B cell (primary cell): ENCODE measurements around the gene ILK. TPM values are rescaled to one million over a fixed set of nuclear protein-coding genes. Genes with fewer than 3 reads are reported as not detected.

Source experiments
- ATAC-seq: fragments of 200-7000 bp; cut with Tn5 transposase; one replicate; pipeline ENCODE4 v1.10.0; 2021; ENCODE audit warnings: low read depth, mild to moderate bottlenecking, moderate number of reproducible peaks, moderate library complexity
- CTCF ChIA-PET: fragments of 350-600 bp; sonication (Branson Sonifier 250); formaldehyde crosslinking; loops from one replicate; lab custom pipeline; 2021; ENCODE audit warnings: antibody characterized with exemption, inconsistent platforms; lab: Charles Lee
- POLR2A ChIA-PET: fragments of 350-600 bp; sonication (Branson Sonifier 250); formaldehyde crosslinking; loops from one replicate; lab custom pipeline; 2021; ENCODE audit warnings: antibody characterized with exemption; lab: Charles Lee
- DNase-seq: peaks from one replicate; pipeline ENCODE4 v3.0.0; 2013
- H2AFZ ChIP-seq: 2 replicates; pipeline ENCODE4 v1.6.1; 2012; ENCODE audit warnings: mild to moderate bottlenecking, low read depth, low read length; ENCODE audit not compliant: insufficient read depth, poor library complexity, severe bottlenecking
- H3K27ac ChIP-seq, 2 donors: 1 replicate in 1 of 2; 2 replicates in 1 of 2; pipeline ENCODE4 v1.5.1; 2012 to 2013; ENCODE audit warnings: low read length in 2 of 2, mild to moderate bottlenecking in 2 of 2, moderate library complexity in 1 of 2
- H3K27me3 ChIP-seq, 4 experiments: fragments of 200-600 bp in 1 of 4; sonication (generic) in 1 of 4; replicated peaks in 1 of 4; 1 replicate in 2 of 4; 2 replicates in 2 of 4; pipeline versions ENCODE4 v1.6.1 to v1.7.0; 2013 to 2016; ENCODE audit warnings: low read length in 3 of 4, mild to moderate bottlenecking in 2 of 4, mixed read lengths in 1 of 4, moderate library complexity in 1 of 4; ENCODE audit not compliant: insufficient read depth in 4 of 4, control insufficient read depth in 3 of 4; ENCODE audit errors: control extremely low read depth in 1 of 4
- H3K36me3 ChIP-seq, 2 experiments: replicated peaks in 1 of 2; 1 replicate in 1 of 2; 2 replicates in 1 of 2; pipeline versions ENCODE4 v1.6.1 to v1.7.1; 2013; ENCODE audit warnings: low read length in 1 of 2; ENCODE audit not compliant: insufficient read depth in 2 of 2, control insufficient read depth in 1 of 2; ENCODE audit errors: control extremely low read depth in 1 of 2, extremely low read depth in 1 of 2
- H3K4me1 ChIP-seq, 2 donors: fragments of 200-600 bp in 1 of 2; sonication (generic) in 1 of 2; 1 replicate in 1 of 2; 2 replicates in 1 of 2; pipeline versions ENCODE4 v1.5.1 to v1.6.1; 2013 to 2017; ENCODE audit warnings: low read length in 2 of 2; ENCODE audit not compliant: control insufficient read depth in 2 of 2, insufficient read depth in 2 of 2
- H3K4me2 ChIP-seq: replicated peaks from 2 replicates; pipeline ENCODE3; 2012; ENCODE audit warnings: mild to moderate bottlenecking, low read depth, low read length; ENCODE audit not compliant: poor library complexity, severe bottlenecking
- H3K4me3 ChIP-seq, 5 experiments: fragments of 200-600 bp in 1 of 5; sonication (generic) in 1 of 5; 1 replicate in 3 of 5; 2 replicates in 2 of 5; pipeline versions ENCODE4 v1.5.1 to v1.7.0; 2011 to 2016; ENCODE audit warnings: low read length in 4 of 5, mild to moderate bottlenecking in 4 of 5, low read depth in 2 of 5, control low read depth in 1 of 5, moderate library complexity in 1 of 5; ENCODE audit not compliant: insufficient read depth in 1 of 5; ENCODE audit errors: control extremely low read depth in 1 of 5, extremely low read depth in 1 of 5
- H3K79me2 ChIP-seq: fragments of 200-600 bp; sonication (generic); one replicate; pipeline ENCODE4 v1.6.0; 2016; ENCODE audit warnings: low read length; ENCODE audit not compliant: control insufficient read depth, insufficient read depth
- H3K9ac ChIP-seq: fragments of 200-600 bp; sonication (generic); 2 replicates; pipeline ENCODE4 v1.6.1; 2017; ENCODE audit warnings: mild to moderate bottlenecking, low read length, moderate library complexity
- H3K9me3 ChIP-seq, 3 donors: one replicate each; pipeline versions ENCODE4 v1.6.1 to v1.7.1; 2013; ENCODE audit warnings: low read length in 2 of 3; ENCODE audit not compliant: control insufficient read depth in 2 of 3, insufficient read depth in 1 of 3; ENCODE audit errors: control extremely low read depth in 1 of 3
- H4K20me1 ChIP-seq: 2 replicates; pipeline ENCODE4 v1.6.0; 2012; ENCODE audit warnings: mild to moderate bottlenecking, low read length; ENCODE audit not compliant: insufficient read depth, control insufficient read depth, poor library complexity, severe bottlenecking
- H3K27ac Mint-ChIP-seq: one replicate; pipeline ENCODE4 v1.8.0; 2021; ENCODE audit warnings: mixed read lengths
- H3K27me3 Mint-ChIP-seq: one replicate; pipeline ENCODE4 v1.8.0; 2021; ENCODE audit warnings: mixed read lengths
- H3K4me1 Mint-ChIP-seq: one replicate; pipeline ENCODE4 v1.8.0; 2021; ENCODE audit warnings: mixed read lengths
- H3K4me3 Mint-ChIP-seq: one replicate; pipeline ENCODE4 v1.8.0; 2021; ENCODE audit warnings: mixed read lengths
- H3K9me3 Mint-ChIP-seq: one replicate; pipeline ENCODE4 v1.8.0; 2022; ENCODE audit warnings: mixed read lengths; ENCODE audit not compliant: insufficient read depth
- CTCF ChIP-seq: fragments of 200-600 bp; IDR thresholded peaks from one replicate; pipeline ENCODE4 v1.8.0; 2022; ENCODE audit warnings: antibody characterized with exemption, mild to moderate bottlenecking
- EZH2 ChIP-seq: IDR thresholded peaks from 2 replicates; pipeline ENCODE4 v1.6.1; 2012; ENCODE audit warnings: borderline replicate concordance, low read depth, mild to moderate bottlenecking, moderate library complexity, low read length; ENCODE audit not compliant: insufficient read depth, poor library complexity, severe bottlenecking
- WGBS: methylation state at CpG from one replicate; pipeline ENCODE4 v1.1.5; 2013; ENCODE audit warnings: missing lambda C conversion rate; ENCODE audit not compliant: insufficient coverage; 5-methylcytosine and 5-hydroxymethylcytosine counted together
- intact Hi-C: fragments of 100-400 bp; cut with micrococcal nuclease; formaldehyde crosslinking; loops from one replicate; pipeline ENCODE4 v1.10.0; 2022
- polyA plus RNA-seq: library from polyadenylated mRNA; depleted of rRNA; stranded (reverse); fragments of >200 nt; gene quantifications from 2 replicates; pipeline ENCODE4 v1.2.3, GENCODE V29; 2012
- total RNA-seq, 2 donors: library from RNA; stranded (reverse); fragments of 120-200 nt in 1 of 2; gene quantifications; 1 replicate in 1 of 2; 2 replicates in 1 of 2; pipeline versions ENCODE4 v1.2.3 to v1.2.4, GENCODE V29; 2013 to 2022

ILK gene
- total and polyA plus RNA-seq, 2 donors (not counting 1 experiment from before 2014, with no cell fraction given) = 88.5 to 131 TPM

DNA sequence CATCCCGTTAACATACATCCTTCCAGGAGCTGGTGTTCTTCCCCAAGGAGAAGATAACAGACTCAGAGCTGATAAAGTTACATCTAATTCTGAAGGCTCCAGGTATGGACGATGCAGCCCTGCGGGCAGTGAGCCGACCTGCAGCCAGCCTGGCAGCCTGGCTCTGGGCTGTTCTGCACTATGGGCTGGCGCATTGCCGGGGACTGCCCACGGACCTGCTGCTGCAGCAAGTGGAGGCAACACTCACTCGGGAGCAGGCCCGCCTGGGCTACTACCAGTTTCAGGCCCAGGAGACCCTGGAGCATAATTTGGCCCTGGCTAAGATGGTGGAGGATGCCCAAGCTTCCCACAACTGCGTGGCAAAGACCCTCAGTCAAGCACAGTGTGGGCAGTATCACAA is 39.9 kb upstream of the ILK start:
- Histone ChIP-seq H3K9me3 (no peaks in the 10 kb centered on the region), H3K4me1 (no peaks in the 10 kb centered on the region), H3K4me3 (no peak overlapping the region), H3K27me3 (no peaks in the 10 kb centered on the region), H3K9ac (no peak overlapping the region), H3K36me3 (peaks cover 0 to 2% of the 10 kb centered on the region in 2 experiments), H3K79me2 (no peaks in the 10 kb centered on the region), H3K4me2 (no peak overlapping the region), H4K20me1 (no peaks in the 10 kb centered on the region), H3K27ac (no peak overlapping the region), H2AFZ (no peak overlapping the region)
- H3K4me1 Mint-ChIP-seq = no peaks in the 10 kb centered on the region
- no peaks in the 10 kb centered on the region for H3K9me3 Mint-ChIP-seq
- intact Hi-C loops = no loop called here
- TF ChIP-seq EZH2 (no peak), CTCF (no peak)
- DNase-seq = no peak
- no peak overlapping the region for H3K4me3 Mint-ChIP-seq
- 98% methylated on average over 10 of the region's 10 CpGs for WGBS
- no peak overlapping the region for H3K27ac Mint-ChIP-seq
- ChIA-PET CTCF (interaction anchor here (0.6 kb wide), 1 partner anchor 33 kb away, joined by 3 read pairs; no protein-coding TSS in a partner anchor), POLR2A (interaction anchor here (0.6 kb wide), 1 partner anchor 12 kb away, joined by 3 read pairs; no protein-coding TSS in a partner anchor)
- no peak for ATAC-seq
- no peaks in the 10 kb centered on the region for H3K27me3 Mint-ChIP-seq

- no peaks in the 10 kb centered on the region for H4K20me1 ChIP-seq
- peaks cover 0 to 2% of the 10 kb centered on the region in 2 experiments for H3K36me3 ChIP-seq
- no peak overlapping the region for H2AFZ ChIP-seq
- ChIA-PET POLR2A (no interaction called here), CTCF (interaction anchor here (1.6 kb wide), 1 partner anchor 16 kb away, joined by 3 read pairs; no protein-coding TSS in a partner anchor)
- Mint-ChIP-seq H3K4me1 (no peaks in the 10 kb centered on the region), H3K4me3 (no peak overlapping the region), H3K9me3 (no peaks in the 10 kb centered on the region), H3K27me3 (no peaks in the 10 kb centered on the region), H3K27ac (no peak overlapping the region)
- no peak overlapping the region for H3K27ac ChIP-seq
- H3K9me3 ChIP-seq = no peaks in the 10 kb centered on the region
- no peaks in the 10 kb centered on the region for H3K79me2 ChIP-seq
- no peak for DNase-seq
- WGBS = no CpG with 5 or more reads among the region's 2 CpGs
- no peak overlapping the region for H3K9ac ChIP-seq
- no peak overlapping the region for H3K4me2 ChIP-seq
- no peak overlapping the region for H3K4me3 ChIP-seq
- intact Hi-C loops = no loop called here
- no peaks in the 10 kb centered on the region for H3K27me3 ChIP-seq
- H3K4me1 ChIP-seq = no peaks in the 10 kb centered on the region
- no peak for ATAC-seq
- no peak for TF ChIP-seq EZH2
- no peak for TF ChIP-seq CTCF
Measured at GRCh38 chr11:6565325-6565724, 38.2 kb upstream of the ILK start.
